CD14-positive monocyte (primary cell): ENCODE data around the gene TNFRSF6B. TPM values are rescaled to one million over a fixed set of nuclear protein-coding genes. Genes with fewer than 3 reads are reported as not detected.
A peak's percentile ranks its signal among the peaks of the same experiment; 100 is the strongest.

Experiments used
- DNase-seq, 3 donors: peaks; one replicate each; pipeline ENCODE4 v3.0.0-alpha.2; 2011 to 2022
- H2AFZ ChIP-seq: 2 replicates; pipeline ENCODE4 v1.6.0; 2012; ENCODE audit warnings: mild to moderate bottlenecking, low read depth, low read length, inconsistent platforms; ENCODE audit not compliant: insufficient read depth, poor library complexity, severe bottlenecking
- H3K27ac ChIP-seq, 2 donors: 1 replicate in 1 of 2; 2 replicates in 1 of 2; pipeline ENCODE4 v1.5.1; 2012 to 2013; ENCODE audit warnings: low read length in 2 of 2, control low read depth in 1 of 2, inconsistent platforms in 1 of 2, low read depth in 1 of 2, mild to moderate bottlenecking in 1 of 2
- H3K27me3 ChIP-seq, 2 donors: one replicate each; pipeline versions ENCODE4 v1.6.0 to v1.6.1; 2011 to 2013; ENCODE audit warnings: low read length in 2 of 2; ENCODE audit not compliant: control insufficient read depth in 2 of 2, insufficient read depth in 2 of 2
- H3K36me3 ChIP-seq, 2 donors: replicated peaks in 1 of 2; 1 replicate in 1 of 2; 2 replicates in 1 of 2; pipeline versions ENCODE4 v1.5.1 to v1.6.1; 2012 to 2013; ENCODE audit warnings: low read length in 2 of 2, control low read depth in 1 of 2, inconsistent platforms in 1 of 2, mild to moderate bottlenecking in 1 of 2; ENCODE audit not compliant: insufficient read depth in 2 of 2, control insufficient read depth in 1 of 2
- H3K4me1 ChIP-seq, 2 donors: 1 replicate in 1 of 2; 2 replicates in 1 of 2; pipeline versions ENCODE4 v1.5.1 to v1.6.1; 2012 to 2013; ENCODE audit warnings: low read length in 2 of 2, control low read depth in 1 of 2, inconsistent platforms in 1 of 2, mild to moderate bottlenecking in 1 of 2, moderate library complexity in 1 of 2; ENCODE audit not compliant: insufficient read depth in 2 of 2, control insufficient read depth in 1 of 2
- H3K4me2 ChIP-seq: replicated peaks from 2 replicates; pipeline ENCODE3; 2012; ENCODE audit warnings: low read length, moderate library complexity, mild to moderate bottlenecking; ENCODE audit not compliant: poor library complexity, severe bottlenecking; ENCODE audit errors: extremely low read depth
- H3K4me3 ChIP-seq, 3 experiments: fragments of 200-600 bp in 1 of 3; sonication (generic) in 1 of 3; replicated peaks in 1 of 3; 1 replicate in 2 of 3; 2 replicates in 1 of 3; pipeline ENCODE4 v1.5.1; 2011 to 2013; ENCODE audit warnings: low read length in 3 of 3, mild to moderate bottlenecking in 3 of 3, control low read depth in 2 of 3, low read depth in 2 of 3, inconsistent platforms in 1 of 3, moderate library complexity in 1 of 3
- H3K79me2 ChIP-seq: 2 replicates; pipeline ENCODE4 v1.6.0; 2012; ENCODE audit warnings: mild to moderate bottlenecking, control low read depth, inconsistent platforms, low read length, moderate library complexity; ENCODE audit not compliant: insufficient read depth
- H3K9ac ChIP-seq: 2 replicates; pipeline ENCODE4 v1.6.0; 2017; ENCODE audit warnings: low read length, mild to moderate bottlenecking; ENCODE audit not compliant: insufficient read depth, poor library complexity, severe bottlenecking
- H3K9me3 ChIP-seq, 2 donors: replicated peaks in 1 of 2; 1 replicate in 1 of 2; 2 replicates in 1 of 2; pipeline versions ENCODE4 v1.5.1 to v1.6.1; 2012 to 2013; ENCODE audit warnings: low read length in 2 of 2, control low read depth in 1 of 2; ENCODE audit not compliant: control insufficient read depth in 1 of 2, insufficient read depth in 1 of 2
- H4K20me1 ChIP-seq: 2 replicates; pipeline ENCODE4 v1.6.0; 2012; ENCODE audit warnings: mild to moderate bottlenecking, low read length, control low read depth, moderate library complexity; ENCODE audit not compliant: insufficient read depth
- H3K27ac Mint-ChIP-seq, 7 donors: one replicate each; pipeline ENCODE4 v1.8.0; 2020; ENCODE audit warnings: mild to moderate bottlenecking in 7 of 7, mixed read lengths in 7 of 7, moderate library complexity in 6 of 7, inconsistent platforms in 2 of 7
- H3K27me3 Mint-ChIP-seq, 3 donors: one replicate each; pipeline ENCODE4 v1.8.0; 2021 to 2022; ENCODE audit warnings: low read depth in 3 of 3, mild to moderate bottlenecking in 3 of 3, mixed read lengths in 3 of 3, moderate library complexity in 3 of 3, inconsistent platforms in 1 of 3
- H3K36me3 Mint-ChIP-seq, 2 donors: one replicate each; pipeline ENCODE4 v1.8.0; 2020; ENCODE audit warnings: mixed read lengths in 2 of 2, inconsistent platforms in 1 of 2, mild to moderate bottlenecking in 1 of 2
- H3K4me1 Mint-ChIP-seq: one replicate; pipeline ENCODE4 v1.8.0; 2020; ENCODE audit warnings: mild to moderate bottlenecking, mixed read lengths
- H3K4me3 Mint-ChIP-seq, 2 donors: one replicate each; pipeline ENCODE4 v1.8.0; 2020; ENCODE audit warnings: mild to moderate bottlenecking in 2 of 2, mixed read lengths in 2 of 2, moderate library complexity in 1 of 2
- H3K9me3 Mint-ChIP-seq, 7 donors: one replicate each; pipeline ENCODE4 v1.8.0; 2020 to 2022; ENCODE audit warnings: mixed read lengths in 7 of 7, mild to moderate bottlenecking in 6 of 7, moderate library complexity in 6 of 7, inconsistent platforms in 2 of 7
- CTCF ChIP-seq: fragments of 200-600 bp; IDR thresholded peaks from one replicate; pipeline ENCODE4 v1.8.0; 2022; ENCODE audit warnings: antibody characterized with exemption, mild to moderate bottlenecking
- WGBS: methylation state at CpG from one replicate; pipeline ENCODE4 v1.1.5; 2013; ENCODE audit warnings: missing lambda C conversion rate; ENCODE audit not compliant: insufficient coverage; 5-methylcytosine and 5-hydroxymethylcytosine counted together
- intact Hi-C, 2 donors: fragments of 100-400 bp; cut with micrococcal nuclease; formaldehyde crosslinking; loops; one replicate each; pipeline versions ENCODE4 v1.15.0 to v1.15.1; 2023
- polyA plus RNA-seq, 3 donors: library from polyadenylated mRNA; depleted of rRNA in 1 of 3; unstranded in 2 of 3; stranded (reverse) in 1 of 3; fragments of 300-500 nt in 2 of 3; fragments of >200 nt in 1 of 3; fragmentation: Illumina TruSeq in 2 of 3; gene quantifications; 1 replicate in 2 of 3; 2 replicates in 1 of 3; pipeline ENCODE4 v1.2.3, GENCODE V29; 2012 to 2021

TNFRSF6B gene
- polyA plus RNA-seq, 3 donors: 6.5 TPM; not detected in 2

DNA sequence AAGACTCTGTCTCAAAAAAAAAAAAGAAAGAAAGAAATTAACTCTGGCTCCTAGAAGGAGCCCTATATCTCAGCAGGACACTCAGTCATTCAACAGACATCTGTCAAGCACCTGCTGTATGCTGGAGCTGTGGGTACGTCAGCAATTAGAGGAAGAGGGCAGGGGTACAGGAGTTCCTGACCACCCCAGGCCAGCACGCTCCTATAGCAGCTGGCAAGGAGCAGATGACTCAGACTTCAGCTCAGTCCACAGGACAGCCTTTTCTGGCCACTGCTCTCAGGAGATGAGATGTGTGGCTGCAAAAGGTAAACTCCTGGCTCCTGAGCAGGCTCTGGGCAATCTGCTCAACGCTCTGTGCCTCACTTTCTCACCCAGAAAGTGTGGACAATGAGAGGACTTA is 40.0 kb upstream of the TNFRSF6B start:
- H3K27ac Mint-ChIP-seq: peak overlapping the region in 1 of 7 donors; percentile 58
- H3K4me1 Mint-ChIP-seq: peaks cover 42% of the 10 kb centered on the region
- H3K36me3 Mint-ChIP-seq: peaks cover 14 to 15% of the 10 kb centered on the region in 2 donors
- peaks cover 13 to 29% (median 21%) of the 10 kb centered on the region in 3 donors for H3K27me3 Mint-ChIP-seq
- Histone ChIP-seq H4K20me1 (no peaks in the 10 kb centered on the region), H3K9me3 (peaks cover 0 to 6% of the 10 kb centered on the region in 2 donors), H3K9ac (no peak overlapping the region), H3K79me2 (peaks cover 9% of the 10 kb centered on the region), H3K4me3 (no peak overlapping the region), H3K27me3 (peaks cover 12 to 26% of the 10 kb centered on the region in 2 donors), H3K4me2 (no peak overlapping the region), H2AFZ (no peak overlapping the region), H3K27ac (no peak overlapping the region), H3K4me1 (peaks cover 36 to 47% of the 10 kb centered on the region in 2 donors), H3K36me3 (peaks cover 6 to 14% of the 10 kb centered on the region in 2 donors)
- H3K9me3 Mint-ChIP-seq: peaks cover 0 to 6% (median 3%) of the 10 kb centered on the region in 7 donors
- no peak for DNase-seq
- 84% methylated on average over 3 of the region's 3 CpGs for WGBS
- intact Hi-C loops: loop anchor here (5.0 kb wide), 2 partner anchors 51 to 86 kb away; partner anchors contain the start of genes ARFRP1 (in 1 of the 2) and ZGPAT (in 1 of the 2)
- TF ChIP-seq CTCF: no peak
- no peak overlapping the region for H3K4me3 Mint-ChIP-seq

DNA sequence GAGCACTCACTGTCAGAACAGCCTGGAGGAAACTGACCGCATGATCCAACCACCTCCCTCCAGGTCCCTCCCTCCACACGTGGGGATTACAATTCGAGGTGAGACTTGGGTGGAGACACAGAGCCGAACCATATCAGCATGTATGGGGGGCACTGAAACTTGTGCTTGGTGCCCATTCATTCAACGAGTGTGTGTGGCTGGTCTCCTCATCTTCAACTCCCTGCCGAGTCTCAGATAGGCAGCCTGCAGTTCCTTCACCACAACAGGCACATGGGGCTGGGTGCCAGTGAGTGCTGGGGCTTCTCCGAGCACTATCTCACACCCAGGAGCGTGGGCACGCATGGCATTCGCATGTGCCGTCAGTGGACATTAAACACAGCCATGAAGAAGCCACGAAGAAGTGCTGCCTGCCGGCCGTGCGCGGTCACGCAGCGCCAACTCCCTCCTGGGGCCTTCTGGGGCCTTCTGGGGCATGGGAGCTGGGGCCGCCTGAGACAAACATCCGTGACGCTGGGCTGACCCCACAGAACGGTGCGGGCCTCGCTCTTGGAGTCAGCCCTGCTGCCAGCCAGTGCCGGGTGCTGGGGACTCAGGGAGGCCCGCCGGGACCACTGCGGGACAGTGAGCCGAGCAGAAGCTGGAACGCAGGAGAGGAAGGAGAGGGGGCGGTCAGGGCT is 39.1 kb upstream of the TNFRSF6B start:
- WGBS: 56% methylated on average over 27 of the region's 31 CpGs
- H3K79me2 ChIP-seq: peaks cover 9% of the 10 kb centered on the region

More for the DNA sequence above, 39.1 kb upstream of the TNFRSF6B start:
- no peak for DNase-seq
- peak overlapping the region in 4 of 7 donors; percentile 90 to 98 (median 96) for H3K27ac Mint-ChIP-seq
- no peaks in the 10 kb centered on the region for H4K20me1 ChIP-seq
- peak overlapping the region; percentile 95 to 96 for H3K4me3 Mint-ChIP-seq
- peaks cover 5 to 20% (median 12%) of the 10 kb centered on the region in 3 donors for H3K27me3 Mint-ChIP-seq
- H3K4me2 ChIP-seq: peak overlapping the region; percentile 87
- peaks cover 12 to 23% of the 10 kb centered on the region in 2 donors for H3K36me3 ChIP-seq
- peak overlapping the region; percentile 77 for H3K9ac ChIP-seq
- peaks cover 35% of the 10 kb centered on the region for H3K4me1 Mint-ChIP-seq
- peaks cover 0 to 1% (median 0%) of the 10 kb centered on the region in 7 donors for H3K9me3 Mint-ChIP-seq
- H2AFZ ChIP-seq: peak overlapping the region; percentile 94
- intact Hi-C loops: loop anchor here (5.0 kb wide), 2 partner anchors 50 to 85 kb away; partner anchors contain the start of genes ARFRP1 (in 1 of the 2) and ZGPAT (in 1 of the 2)
- H3K36me3 Mint-ChIP-seq: peaks cover 21 to 24% of the 10 kb centered on the region in 2 donors
- H3K4me1 ChIP-seq: peaks cover 31 to 40% of the 10 kb centered on the region in 2 donors
- peak overlapping the region in 2 of 3 experiments; percentile 93 to 96 for H3K4me3 ChIP-seq
- H3K27ac ChIP-seq: peak overlapping the region; percentile 55 to 81
- peaks cover 4 to 18% of the 10 kb centered on the region in 2 donors for H3K27me3 ChIP-seq
- no peak for TF ChIP-seq CTCF
- no peaks in the 10 kb centered on the region for H3K9me3 ChIP-seq
